HepG2 (cell line): ENCODE data around the gene RBL1. TPM values are rescaled to one million over a fixed set of nuclear protein-coding genes. Genes with fewer than 3 reads are reported as not detected.
A peak's percentile ranks its signal among the peaks of the same experiment; 100 is the strongest.

Source experiments
- ATAC-seq: fragments of 200-7000 bp; cut with Tn5 transposase; 3 replicates; pipeline ENCODE4 v1.9.1; 2020; ENCODE audit warnings: mild to moderate bottlenecking, moderate library complexity
- BruUV-seq: library from RNA; stranded (reverse); fragments of 400-500 nt; replicated peaks from 2 replicates; lab custom pipeline; 2021; lab: Mats Ljungman, UMichigan
- CTCF ChIA-PET: fragments of 300-600 bp; formaldehyde crosslinking; extraction: SDS; loops from one replicate; lab custom pipeline; 2021; ENCODE audit warnings: low total read pairs, inconsistent platforms, low intra/inter-chr PET ratio; lab: Yijun Ruan, JAX
- POLR2A ChIA-PET: fragments of 350-600 bp; sonication (Branson Sonifier 250); formaldehyde crosslinking; loops from one replicate; lab custom pipeline; 2020; ENCODE audit warnings: antibody characterized with exemption, inconsistent platforms; lab: Yijun Ruan, JAX
- DNase-seq: peaks from one replicate; pipeline ENCODE4 v3.0.0-alpha.2; 2015; ENCODE audit warnings: low spot score
- FAIRE-seq: peaks from 3 replicates; lab custom pipeline; 2011; peaks lifted over from hg19 to GRCh38; lab: Jason Lieb, UNC
- H2AFZ ChIP-seq: one replicate; pipeline ENCODE4 v1.6.1; 2011; ENCODE audit warnings: low read length, inconsistent platforms
- H3K27ac ChIP-seq: fragments of 300-600 bp; 3 replicates; pipeline ENCODE4 v1.8.0; 2011; ENCODE audit warnings: mixed run types, mild to moderate bottlenecking, mixed read lengths, low read length, inconsistent platforms; ENCODE audit not compliant: insufficient read depth; ENCODE audit errors: extremely low read length
- H3K27me3 ChIP-seq, 2 experiments: fragments of 200-600 bp in 1 of 2; 2 replicates in 1 of 2; 3 replicates in 1 of 2; pipeline versions ENCODE4 v1.6.0 to v1.8.0; 2011; ENCODE audit warnings: low read length in 2 of 2, mild to moderate bottlenecking in 2 of 2, moderate library complexity in 2 of 2, inconsistent platforms in 1 of 2; ENCODE audit not compliant: insufficient read depth in 2 of 2, control insufficient read depth in 1 of 2
- H3K36me3 ChIP-seq, 2 experiments: fragments of 200-600 bp in 1 of 2; replicated peaks in 1 of 2; 2 replicates in 1 of 2; 3 replicates in 1 of 2; pipeline versions ENCODE4 v1.5.1 to v1.8.0; 2011; ENCODE audit warnings: low read length in 2 of 2, inconsistent platforms in 1 of 2; ENCODE audit not compliant: insufficient read depth in 2 of 2, control insufficient read depth in 1 of 2
- H3K4me1 ChIP-seq: 2 replicates; pipeline ENCODE4 v1.5.1; 2012; ENCODE audit warnings: low read length, inconsistent platforms; ENCODE audit not compliant: insufficient read depth
- H3K4me2 ChIP-seq: 2 replicates; pipeline ENCODE4 v1.6.0; 2011; ENCODE audit warnings: low read depth, low read length, inconsistent platforms
- H3K4me3 ChIP-seq, 3 experiments: fragments of 200-600 bp in 1 of 3; sonication (generic), shearing (Covaris generic) in 1 of 3; replicated peaks in 1 of 3; 2 replicates each; pipeline ENCODE4 v1.5.1; 2011 to 2016; ENCODE audit warnings: low read length in 3 of 3, inconsistent platforms in 2 of 3, low read depth in 2 of 3, mild to moderate bottlenecking in 2 of 3, control low read depth in 1 of 3, mixed read lengths in 1 of 3; ENCODE audit not compliant: insufficient read depth in 1 of 3
- H3K79me2 ChIP-seq: one replicate; pipeline ENCODE4 v1.6.1; 2011; ENCODE audit warnings: low read length, inconsistent platforms; ENCODE audit not compliant: insufficient read depth
- H3K9ac ChIP-seq: 2 replicates; pipeline ENCODE4 v1.6.0; 2011; ENCODE audit warnings: mild to moderate bottlenecking, low read depth, low read length, inconsistent platforms; ENCODE audit not compliant: insufficient read depth
- H3K9me3 ChIP-seq: 2 replicates; pipeline ENCODE4 v1.5.1; 2012; ENCODE audit warnings: mild to moderate bottlenecking, low read length
- H4K20me1 ChIP-seq: 2 replicates; pipeline ENCODE4 v1.6.0; 2011; ENCODE audit warnings: inconsistent platforms, mild to moderate bottlenecking, low read length, moderate library complexity; ENCODE audit not compliant: insufficient read depth
- HMG20B ChIP-seq: conservative IDR thresholded peaks from 2 replicates; pipeline ENCODE4 v1.6.1; 2016; ENCODE audit warnings: missing genetic modification reagents, missing compliant biosample characterization
- ISX ChIP-seq: sonication (generic); formaldehyde crosslinking; conservative IDR thresholded peaks from 2 replicates; pipeline ENCODE4 v1.5.0; 2020; ENCODE audit warnings: missing genetic modification reagents
- MAF1 ChIP-seq: sonication (generic); formaldehyde crosslinking; IDR thresholded peaks from 2 replicates; pipeline ENCODE4 v1.5.0; 2020; ENCODE audit warnings: missing genetic modification reagents, borderline replicate concordance
- MTF2 ChIP-seq: sonication (generic); formaldehyde crosslinking; IDR thresholded peaks from 2 replicates; pipeline ENCODE4 v1.5.0; 2020; ENCODE audit warnings: missing genetic modification reagents, borderline replicate concordance
- NAIF1 ChIP-seq: sonication (generic); formaldehyde crosslinking; IDR thresholded peaks from 2 replicates; pipeline ENCODE4 v1.5.0; 2020; ENCODE audit warnings: mild to moderate bottlenecking, missing genetic modification reagents, borderline replicate concordance
- NFYC ChIP-seq: IDR thresholded peaks from 2 replicates; pipeline ENCODE4 v1.6.1; 2016; ENCODE audit warnings: missing genetic modification reagents, missing compliant biosample characterization
- ZNF205 ChIP-seq: IDR thresholded peaks from 2 replicates; pipeline ENCODE4 v1.6.1; 2018; ENCODE audit warnings: missing biosample characterization, missing genetic modification reagents
- ZNF432 ChIP-seq: sonication (generic); formaldehyde crosslinking; IDR thresholded peaks from 2 replicates; pipeline ENCODE4 v1.5.0; 2020; ENCODE audit warnings: missing genetic modification reagents, mild to moderate bottlenecking, borderline replicate concordance
- ZNF530 ChIP-seq: sonication (generic); formaldehyde crosslinking; IDR thresholded peaks from 2 replicates; pipeline ENCODE4 v1.5.0; 2020; ENCODE audit warnings: low read depth, mild to moderate bottlenecking, missing genetic modification reagents
- ZNF768 ChIP-seq: sonication (generic); formaldehyde crosslinking; IDR thresholded peaks from 2 replicates; pipeline ENCODE4 v1.4.0; 2020; ENCODE audit warnings: missing genetic modification reagents
- ZNF782 ChIP-seq: sonication (generic); formaldehyde crosslinking; IDR thresholded peaks from 2 replicates; pipeline ENCODE4 v1.4.0; 2020; ENCODE audit warnings: missing genetic modification reagents, mild to moderate bottlenecking, borderline replicate concordance
- WGBS: methylation state at CpG from one replicate; pipeline ENCODE4 v1.1.6; 2017; ENCODE audit warnings: low lambda C conversion rate; 5-methylcytosine and 5-hydroxymethylcytosine counted together
- in situ Hi-C: cut with HindIII; loops from 2 replicates; pipeline ENCODE4 v1.10.0; 2017; ENCODE audit warnings: low pct_unique_long_range_greater_than_20kb; ENCODE audit not compliant: extremely low pct_ligation_motif_present
- intact Hi-C: fragments of 100-400 bp; cut with micrococcal nuclease; formaldehyde crosslinking; loops from one replicate; pipeline ENCODE4 v1.10.0; 2022; ENCODE audit not compliant: unreplicated experiment
- polyA plus RNA-seq, 8 experiments: library from polyadenylated mRNA; depleted of rRNA in 3 of 8; stranded (reverse) in 7 of 8; unstranded in 1 of 8; fragments of >200 nt; fragmentation: Illumina TruSeq in 4 of 8; extraction: Trizol in 4 of 8; gene quantifications; 2 replicates each; pipeline versions ENCODE4 v1.2.1 to v1.2.3, GENCODE V29; 2011 to 2016; ENCODE audit warnings: low read depth in 4 of 8, missing spikeins in 1 of 8, mixed read lengths in 1 of 8; ENCODE audit not compliant: insufficient read depth in 1 of 8
- total RNA-seq, 5 experiments: library from RNA; depleted of rRNA; stranded (reverse); fragments of >200 nt; fragmentation: Illumina TruSeq; extraction: Trizol; gene quantifications; 2 replicates each; pipeline ENCODE4 v1.2.3, GENCODE V29; 2016; ENCODE audit warnings: low read depth in 1 of 5
- TF ChIP-seq, protein P1 (sequence below): sonication (generic); formaldehyde crosslinking; IDR thresholded peaks from 2 replicates; pipeline ENCODE4 v1.4.0; 2020; ENCODE audit warnings: missing genetic modification reagents
- TF ChIP-seq, protein P2 (sequence below): sonication (generic); formaldehyde crosslinking; IDR thresholded peaks from 2 replicates; pipeline ENCODE4 v1.4.0; 2020; ENCODE audit warnings: missing genetic modification reagents
- TF ChIP-seq, protein P3 (sequence below): IDR thresholded peaks from 2 replicates; pipeline ENCODE4 v1.6.1; 2016; ENCODE audit warnings: low read depth, control low read depth

RBL1 gene
- total and polyA plus RNA-seq, 2 of the 13 experiments (the other 11 are each of a cell fraction or from before 2014, with no cell fraction given), result 6.0 to 27.5 TPM

DNA sequence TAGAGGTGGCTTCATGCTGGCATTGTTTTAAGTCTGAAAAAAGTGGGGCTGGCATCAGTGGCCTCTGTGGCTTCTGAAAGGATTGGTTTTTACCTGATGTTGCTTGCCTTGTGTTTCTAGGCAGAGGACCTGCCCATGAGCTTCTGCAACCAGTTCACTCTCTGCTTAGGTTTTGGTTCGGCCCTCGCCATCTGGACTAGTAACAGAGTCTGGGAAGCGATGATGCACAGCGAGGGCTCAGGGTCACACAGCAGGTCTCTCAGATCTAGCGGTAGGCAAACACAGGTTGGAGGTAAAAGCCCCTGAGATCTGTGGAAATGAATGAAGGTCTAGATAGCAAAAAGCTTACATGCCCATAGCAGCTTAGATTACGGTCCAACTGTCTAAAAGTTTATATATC, 6.8 kb upstream of the RBL1 start:
- Histone ChIP-seq H3K4me3 (no peak overlapping the region), H3K9me3 (no peaks in the 10 kb centered on the region), H3K27ac (no peak overlapping the region), H3K27me3 (no peaks in the 10 kb centered on the region), H3K4me1 (no peaks in the 10 kb centered on the region), H4K20me1 (no peaks in the 10 kb centered on the region), H2AFZ (no peak overlapping the region), H3K79me2 (no peaks in the 10 kb centered on the region), H3K9ac (no peak overlapping the region), H3K36me3 (no peaks in the 10 kb centered on the region), H3K4me2 (no peak overlapping the region)
- no TSS peak for BruUV-seq
- no peak for FAIRE-seq
- ChIA-PET POLR2A (no interaction called here), CTCF (no interaction called here)
- in situ Hi-C loops, result no loop called here
- ATAC-seq, result peak; percentile 46
- WGBS, result 61% methylated on average over 6 of the region's 6 CpGs
- intact Hi-C loops, result no loop called here
- TF ChIP-seq ZNF205 (CRISPR knock-in tag), result no peak
- TF ChIP-seq HMG20B (CRISPR knock-in tag), result no peak
- no peak for TF ChIP-seq NAIF1 (CRISPR knock-in tag)
- TF ChIP-seq MAF1, result no peak
- no peak for TF ChIP-seq ZNF530 (CRISPR knock-in tag)
- no peak for TF ChIP-seq ZNF782 (CRISPR knock-in tag)
- TF ChIP-seq, protein P1, sequence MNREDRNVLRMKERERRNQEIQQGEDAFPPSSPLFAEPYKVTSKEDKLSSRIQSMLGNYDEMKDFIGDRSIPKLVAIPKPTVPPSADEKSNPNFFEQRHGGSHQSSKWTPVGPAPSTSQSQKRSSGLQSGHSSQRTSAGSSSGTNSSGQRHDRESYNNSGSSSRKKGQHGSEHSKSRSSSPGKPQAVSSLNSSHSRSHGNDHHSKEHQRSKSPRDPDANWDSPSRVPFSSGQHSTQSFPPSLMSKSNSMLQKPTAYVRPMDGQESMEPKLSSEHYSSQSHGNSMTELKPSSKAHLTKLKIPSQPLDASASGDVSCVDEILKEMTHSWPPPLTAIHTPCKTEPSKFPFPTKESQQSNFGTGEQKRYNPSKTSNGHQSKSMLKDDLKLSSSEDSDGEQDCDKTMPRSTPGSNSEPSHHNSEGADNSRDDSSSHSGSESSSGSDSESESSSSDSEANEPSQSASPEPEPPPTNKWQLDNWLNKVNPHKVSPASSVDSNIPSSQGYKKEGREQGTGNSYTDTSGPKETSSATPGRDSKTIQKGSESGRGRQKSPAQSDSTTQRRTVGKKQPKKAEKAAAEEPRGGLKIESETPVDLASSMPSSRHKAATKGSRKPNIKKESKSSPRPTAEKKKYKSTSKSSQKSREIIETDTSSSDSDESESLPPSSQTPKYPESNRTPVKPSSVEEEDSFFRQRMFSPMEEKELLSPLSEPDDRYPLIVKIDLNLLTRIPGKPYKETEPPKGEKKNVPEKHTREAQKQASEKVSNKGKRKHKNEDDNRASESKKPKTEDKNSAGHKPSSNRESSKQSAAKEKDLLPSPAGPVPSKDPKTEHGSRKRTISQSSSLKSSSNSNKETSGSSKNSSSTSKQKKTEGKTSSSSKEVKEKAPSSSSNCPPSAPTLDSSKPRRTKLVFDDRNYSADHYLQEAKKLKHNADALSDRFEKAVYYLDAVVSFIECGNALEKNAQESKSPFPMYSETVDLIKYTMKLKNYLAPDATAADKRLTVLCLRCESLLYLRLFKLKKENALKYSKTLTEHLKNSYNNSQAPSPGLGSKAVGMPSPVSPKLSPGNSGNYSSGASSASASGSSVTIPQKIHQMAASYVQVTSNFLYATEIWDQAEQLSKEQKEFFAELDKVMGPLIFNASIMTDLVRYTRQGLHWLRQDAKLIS, result no peak
- no peak for TF ChIP-seq MTF2 (CRISPR knock-in tag)
- TF ChIP-seq, protein P2, sequence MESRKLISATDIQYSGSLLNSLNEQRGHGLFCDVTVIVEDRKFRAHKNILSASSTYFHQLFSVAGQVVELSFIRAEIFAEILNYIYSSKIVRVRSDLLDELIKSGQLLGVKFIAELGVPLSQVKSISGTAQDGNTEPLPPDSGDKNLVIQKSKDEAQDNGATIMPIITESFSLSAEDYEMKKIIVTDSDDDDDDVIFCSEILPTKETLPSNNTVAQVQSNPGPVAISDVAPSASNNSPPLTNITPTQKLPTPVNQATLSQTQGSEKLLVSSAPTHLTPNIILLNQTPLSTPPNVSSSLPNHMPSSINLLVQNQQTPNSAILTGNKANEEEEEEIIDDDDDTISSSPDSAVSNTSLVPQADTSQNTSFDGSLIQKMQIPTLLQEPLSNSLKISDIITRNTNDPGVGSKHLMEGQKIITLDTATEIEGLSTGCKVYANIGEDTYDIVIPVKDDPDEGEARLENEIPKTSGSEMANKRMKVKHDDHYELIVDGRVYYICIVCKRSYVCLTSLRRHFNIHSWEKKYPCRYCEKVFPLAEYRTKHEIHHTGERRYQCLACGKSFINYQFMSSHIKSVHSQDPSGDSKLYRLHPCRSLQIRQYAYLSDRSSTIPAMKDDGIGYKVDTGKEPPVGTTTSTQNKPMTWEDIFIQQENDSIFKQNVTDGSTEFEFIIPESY, result peak; percentile 85
- no peak for TF ChIP-seq NFYC (CRISPR knock-in tag)
- TF ChIP-seq ISX (CRISPR knock-in tag), result no peak
- TF ChIP-seq ZNF432 (CRISPR knock-in tag), result no peak
- peak; percentile 90 for TF ChIP-seq ZNF768 (CRISPR knock-in tag)
- TF ChIP-seq, protein P3, sequence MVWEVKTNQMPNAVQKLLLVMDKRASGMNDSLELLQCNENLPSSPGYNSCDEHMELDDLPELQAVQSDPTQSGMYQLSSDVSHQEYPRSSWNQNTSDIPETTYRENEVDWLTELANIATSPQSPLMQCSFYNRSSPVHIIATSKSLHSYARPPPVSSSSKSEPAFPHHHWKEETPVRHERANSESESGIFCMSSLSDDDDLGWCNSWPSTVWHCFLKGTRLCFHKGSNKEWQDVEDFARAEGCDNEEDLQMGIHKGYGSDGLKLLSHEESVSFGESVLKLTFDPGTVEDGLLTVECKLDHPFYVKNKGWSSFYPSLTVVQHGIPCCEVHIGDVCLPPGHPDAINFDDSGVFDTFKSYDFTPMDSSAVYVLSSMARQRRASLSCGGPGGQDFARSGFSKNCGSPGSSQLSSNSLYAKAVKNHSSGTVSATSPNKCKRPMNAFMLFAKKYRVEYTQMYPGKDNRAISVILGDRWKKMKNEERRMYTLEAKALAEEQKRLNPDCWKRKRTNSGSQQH (CRISPR knock-in tag), result no peak
- no peak for DNase-seq
